Activated T-cell treated with anti-CD3 and anti-CD28 coated beads, Interleukin-2, amount 50 U/mL, for 4 hours (primary cell): ENCODE data around the gene MYOM1. TPM values are rescaled to one million over a fixed set of nuclear protein-coding genes. Genes with fewer than 3 reads are reported as not detected.

Experiments
- ATAC-seq, 2 donors: fragments of 200-7000 bp; cut with Tn5 transposase; one replicate each; pipeline ENCODE4 v1.10.0; 2021
- DNase-seq: peaks from one replicate; pipeline ENCODE4 v3.0.0-alpha.2; 2020
- H3K27me3 Mint-ChIP-seq: one replicate; pipeline ENCODE4 v1.8.0; 2021; ENCODE audit warnings: low read depth, mixed read lengths
- H3K36me3 Mint-ChIP-seq: one replicate; pipeline ENCODE4 v1.8.0; 2022; ENCODE audit warnings: mixed read lengths; ENCODE audit not compliant: insufficient read depth
- H3K4me1 Mint-ChIP-seq: one replicate; pipeline ENCODE4 v1.8.0; 2021; ENCODE audit warnings: low read depth, mixed read lengths
- H3K4me3 Mint-ChIP-seq: one replicate; pipeline ENCODE4 v1.8.0; 2021; ENCODE audit warnings: mild to moderate bottlenecking, moderate library complexity, mixed read lengths
- H3K9me3 Mint-ChIP-seq: one replicate; pipeline ENCODE4 v1.8.0; 2021; ENCODE audit warnings: mixed read lengths
- total RNA-seq, 3 donors: library from RNA; stranded (reverse); gene quantifications; one replicate each; pipeline ENCODE4 v1.2.1, GENCODE V29; 2021

The MYOM1 gene
- total RNA-seq, 3 donors from 2014 or later, result 0.16 to 0.42 (median 0.25) TPM

- no peak overlapping the region for H3K4me3 Mint-ChIP-seq
- no peaks in the 10 kb centered on the region for H3K4me1 Mint-ChIP-seq
- H3K36me3 Mint-ChIP-seq, result peaks cover 4% of the 10 kb centered on the region
- no peaks in the 10 kb centered on the region for H3K27me3 Mint-ChIP-seq
- no peaks in the 10 kb centered on the region for H3K9me3 Mint-ChIP-seq
- DNase-seq (no peak), ATAC-seq (no peak)
Observed at GRCh38 chr18:3171631-3172030, 48.1 kb downstream of the MYOM1 start.

- Mint-ChIP-seq H3K36me3 (peaks cover 4% of the 10 kb centered on the region), H3K9me3 (no peaks in the 10 kb centered on the region), H3K4me3 (no peak overlapping the region), H3K27me3 (no peaks in the 10 kb centered on the region), H3K4me1 (no peaks in the 10 kb centered on the region)
- no peak for ATAC-seq
- no peak for DNase-seq
Observed at GRCh38 chr18:3170441-3171161, 49.2 kb downstream of the MYOM1 start.

GRCh38 chr18:3164381-3164780 is 55.4 kb downstream of the MYOM1 start:
- Mint-ChIP-seq H3K36me3 (peaks cover 13% of the 10 kb centered on the region), H3K4me1 (no peaks in the 10 kb centered on the region), H3K4me3 (no peak overlapping the region), H3K27me3 (no peaks in the 10 kb centered on the region), H3K9me3 (no peaks in the 10 kb centered on the region)
- ATAC-seq (no peak), DNase-seq (no peak)

GRCh38 chr18:3163968-3164367 is 55.8 kb downstream of the MYOM1 start:
- H3K27me3 Mint-ChIP-seq, result no peaks in the 10 kb centered on the region
- DNase-seq (no peak), ATAC-seq (no peak)
- H3K9me3 Mint-ChIP-seq, result no peaks in the 10 kb centered on the region
- H3K4me3 Mint-ChIP-seq, result no peak overlapping the region
- no peaks in the 10 kb centered on the region for H3K4me1 Mint-ChIP-seq
- peaks cover 13% of the 10 kb centered on the region for H3K36me3 Mint-ChIP-seq

- no peaks in the 10 kb centered on the region for H3K4me1 Mint-ChIP-seq
- H3K4me3 Mint-ChIP-seq, result no peak overlapping the region
- no peak for ATAC-seq
- H3K9me3 Mint-ChIP-seq, result no peaks in the 10 kb centered on the region
- H3K36me3 Mint-ChIP-seq, result peaks cover 10% of the 10 kb centered on the region
- H3K27me3 Mint-ChIP-seq, result no peaks in the 10 kb centered on the region
- no peak for DNase-seq
Observed at GRCh38 chr18:3162181-3162580, 57.6 kb downstream of the MYOM1 start.

- ATAC-seq, result no peak
- no peak for DNase-seq
- Mint-ChIP-seq H3K36me3 (peaks cover 10% of the 10 kb centered on the region), H3K27me3 (no peaks in the 10 kb centered on the region), H3K4me3 (no peak overlapping the region), H3K9me3 (no peaks in the 10 kb centered on the region), H3K4me1 (no peaks in the 10 kb centered on the region)
Observed at GRCh38 chr18:3159830-3160229, 59.9 kb downstream of the MYOM1 start.

GRCh38 chr18:3157606-3158005 is 62.2 kb downstream of the MYOM1 start:
- no peaks in the 10 kb centered on the region for H3K27me3 Mint-ChIP-seq
- no peak for ATAC-seq
- H3K36me3 Mint-ChIP-seq, result peaks cover 3% of the 10 kb centered on the region
- no peaks in the 10 kb centered on the region for H3K4me1 Mint-ChIP-seq
- H3K4me3 Mint-ChIP-seq, result no peak overlapping the region
- no peaks in the 10 kb centered on the region for H3K9me3 Mint-ChIP-seq
- DNase-seq, result no peak

GRCh38 chr18:3157086-3157485 is 62.7 kb downstream of the MYOM1 start:
- H3K36me3 Mint-ChIP-seq, result peaks cover 1% of the 10 kb centered on the region
- no peak overlapping the region for H3K4me3 Mint-ChIP-seq
- DNase-seq (no peak), ATAC-seq (no peak)
- no peaks in the 10 kb centered on the region for H3K9me3 Mint-ChIP-seq
- H3K27me3 Mint-ChIP-seq, result no peaks in the 10 kb centered on the region
- no peaks in the 10 kb centered on the region for H3K4me1 Mint-ChIP-seq

GRCh38 chr18:3156325-3156640 is 63.5 kb downstream of the MYOM1 start:
- Mint-ChIP-seq H3K36me3 (peaks cover 1% of the 10 kb centered on the region), H3K9me3 (no peaks in the 10 kb centered on the region), H3K27me3 (no peaks in the 10 kb centered on the region), H3K4me3 (no peak overlapping the region), H3K4me1 (no peaks in the 10 kb centered on the region)
- no peak for ATAC-seq
- DNase-seq, result no peak

- peaks cover 1% of the 10 kb centered on the region for H3K36me3 Mint-ChIP-seq
- H3K27me3 Mint-ChIP-seq, result no peaks in the 10 kb centered on the region
- H3K9me3 Mint-ChIP-seq, result no peaks in the 10 kb centered on the region
- no peak for DNase-seq
- ATAC-seq, result no peak
- H3K4me3 Mint-ChIP-seq, result no peak overlapping the region
- peaks cover 2% of the 10 kb centered on the region for H3K4me1 Mint-ChIP-seq
Observed at GRCh38 chr18:3154214-3154613, 65.6 kb downstream of the MYOM1 start.

- ATAC-seq (no peak), DNase-seq (no peak)
- Mint-ChIP-seq H3K27me3 (no peaks in the 10 kb centered on the region), H3K4me3 (no peak overlapping the region), H3K4me1 (peaks cover 2% of the 10 kb centered on the region), H3K36me3 (peaks cover 1% of the 10 kb centered on the region), H3K9me3 (no peaks in the 10 kb centered on the region)
Observed at GRCh38 chr18:3153107-3153704, 66.6 kb downstream of the MYOM1 start.

GRCh38 chr18:3152294-3152693 is 67.5 kb downstream of the MYOM1 start:
- no peaks in the 10 kb centered on the region for H3K9me3 Mint-ChIP-seq
- H3K4me3 Mint-ChIP-seq, result no peak overlapping the region
- peaks cover 1% of the 10 kb centered on the region for H3K36me3 Mint-ChIP-seq
- DNase-seq (no peak), ATAC-seq (no peak)
- peaks cover 2% of the 10 kb centered on the region for H3K4me1 Mint-ChIP-seq
- H3K27me3 Mint-ChIP-seq, result no peaks in the 10 kb centered on the region

GRCh38 chr18:3151399-3152264 is 68.1 kb downstream of the MYOM1 start:
- Mint-ChIP-seq H3K36me3 (peaks cover 1% of the 10 kb centered on the region), H3K9me3 (no peaks in the 10 kb centered on the region), H3K27me3 (no peaks in the 10 kb centered on the region), H3K4me3 (no peak overlapping the region), H3K4me1 (peaks cover 2% of the 10 kb centered on the region)
- DNase-seq (no peak), ATAC-seq (no peak)

- DNase-seq (no peak), ATAC-seq (no peak)
- Mint-ChIP-seq H3K4me1 (peaks cover 2% of the 10 kb centered on the region), H3K9me3 (no peaks in the 10 kb centered on the region), H3K27me3 (no peaks in the 10 kb centered on the region), H3K4me3 (no peak overlapping the region), H3K36me3 (peaks cover 1% of the 10 kb centered on the region)
Observed at GRCh38 chr18:3150688-3151087, 69.1 kb downstream of the MYOM1 start.

- Mint-ChIP-seq H3K4me1 (peaks cover 2% of the 10 kb centered on the region), H3K36me3 (peaks cover 1% of the 10 kb centered on the region), H3K9me3 (no peaks in the 10 kb centered on the region), H3K4me3 (no peak overlapping the region), H3K27me3 (no peaks in the 10 kb centered on the region)
- ATAC-seq (no peak), DNase-seq (no peak)
Observed at GRCh38 chr18:3150274-3150673, 69.5 kb downstream of the MYOM1 start.
